ENCODE data around the gene HMMR. TPM values are rescaled to one million over a fixed set of nuclear protein-coding genes. Genes with fewer than 3 reads are reported as not detected.

The HMMR gene
- total RNA-seq, 1 donor from 2014 or later = 225 TPM

- TF ChIP-seq CTCF (IDR thresholded peaks at IDR 0.05) = no peak
- no peak for TF ChIP-seq EZH2 (IDR thresholded peaks at IDR 0.05)
- no peak for TF ChIP-seq EZH2phosphoT487 (IDR thresholded peaks at IDR 0.05)
- H3K4me3 Mint-ChIP-seq = peak overlapping the region; percentile 92
- H3K36me3 ChIP-seq = no peaks in the 10 kb centered on the region
- peaks cover 42% of the 10 kb centered on the region for H3K4me1 ChIP-seq
- peaks cover 33% of the 10 kb centered on the region for H3F3A ChIP-seq (ENCODE audit: low read depth)
- H3K9ac ChIP-seq = peak overlapping the region; percentile 61
- DNase-seq (ENCODE audit: low spot score) = no peak
- H3K27me3 Mint-ChIP-seq (ENCODE audit: insufficient read depth, low read depth) = peaks cover 2% of the 10 kb centered on the region
- no peaks in the 10 kb centered on the region for H3K9me3 ChIP-seq (ENCODE audit: low read depth)
- H3K4me2 ChIP-seq = peak overlapping the region; percentile 94
- peak overlapping the region; percentile 93 for H3K27ac ChIP-seq
- H3K27me3 ChIP-seq = no peaks in the 10 kb centered on the region
- H2AFZ ChIP-seq (replicated peaks) = peak overlapping the region; percentile 57
- H4K20me1 ChIP-seq (ENCODE audit: low read depth) = peaks cover 43% of the 10 kb centered on the region
- H3K36me3 Mint-ChIP-seq = peaks cover 9% of the 10 kb centered on the region
- peaks cover 61% of the 10 kb centered on the region for H3K79me2 ChIP-seq (ENCODE audit: low read depth)
- no peaks in the 10 kb centered on the region for H3K9me3 Mint-ChIP-seq
- peak overlapping the region; percentile 90 for H3K4me3 ChIP-seq
- H3K4me1 Mint-ChIP-seq = peaks cover 40% of the 10 kb centered on the region
- H3K27ac Mint-ChIP-seq = peak overlapping the region; percentile 100
Measured at GRCh38 chr5:163505049-163505367, 44.6 kb downstream of the HMMR start.

- H3K9me3 ChIP-seq (ENCODE audit: low read depth) = no peaks in the 10 kb centered on the region
- peaks cover 46% of the 10 kb centered on the region for H4K20me1 ChIP-seq (ENCODE audit: low read depth)
- no peaks in the 10 kb centered on the region for H3K36me3 ChIP-seq
- H3K4me1 Mint-ChIP-seq = peaks cover 40% of the 10 kb centered on the region
- peak within 1 kb of the TSS; percentile 57 for H2AFZ ChIP-seq (replicated peaks)
- peaks cover 2% of the 10 kb centered on the region for H3K27me3 Mint-ChIP-seq (ENCODE audit: insufficient read depth, low read depth)
- peaks cover 9% of the 10 kb centered on the region for H3K36me3 Mint-ChIP-seq
- peak within 1 kb of the TSS; percentile 94 for H3K4me2 ChIP-seq
- peak within 1 kb of the TSS; percentile 92 for H3K4me3 Mint-ChIP-seq
- peak; percentile 98 for DNase-seq (ENCODE audit: low spot score)
- H3K27ac ChIP-seq = peak within 1 kb of the TSS; percentile 93
- TF ChIP-seq CTCF (IDR thresholded peaks at IDR 0.05) (peak; percentile 66), EZH2phosphoT487 (IDR thresholded peaks at IDR 0.05) (no peak)
- H3K79me2 ChIP-seq (ENCODE audit: low read depth) = peaks cover 66% of the 10 kb centered on the region
- no peaks in the 10 kb centered on the region for H3K27me3 ChIP-seq
- peaks cover 33% of the 10 kb centered on the region for H3F3A ChIP-seq (ENCODE audit: low read depth)
- peaks cover 42% of the 10 kb centered on the region for H3K4me1 ChIP-seq
- peak within 1 kb of the TSS; percentile 100 for H3K27ac Mint-ChIP-seq
- peak within 1 kb of the TSS; percentile 90 for H3K4me3 ChIP-seq
- peak within 1 kb of the TSS; percentile 69 for H3K9ac ChIP-seq
- no peaks in the 10 kb centered on the region for H3K9me3 Mint-ChIP-seq
Measured at GRCh38 chr5:163505368-163506094, 45.1 kb downstream of the HMMR start, which contains the start of gene MAT2B. Gene MAT2B (plus strand): TSS chr5:163505619. CDS start chr5:163505687, 68 bp downstream.

GRCh38 chr5:163506095-163506457 is 45.6 kb downstream of the HMMR start:
- peak overlapping the region; percentile 92 for H3K4me3 Mint-ChIP-seq
- H2AFZ ChIP-seq (replicated peaks) = no peak overlapping the region
- peak overlapping the region; percentile 94 for H3K4me2 ChIP-seq
- peak overlapping the region; percentile 70 for H3K27ac Mint-ChIP-seq
- DNase-seq (ENCODE audit: low spot score) = no peak
- H3K27ac ChIP-seq = peak overlapping the region; percentile 93
- no peaks in the 10 kb centered on the region for H3K36me3 ChIP-seq
- H3K36me3 Mint-ChIP-seq = peaks cover 11% of the 10 kb centered on the region
- H3K9me3 Mint-ChIP-seq = no peaks in the 10 kb centered on the region
- H3K9ac ChIP-seq = peak overlapping the region; percentile 69
- peak overlapping the region; percentile 90 for H3K4me3 ChIP-seq
- H4K20me1 ChIP-seq (ENCODE audit: low read depth) = peaks cover 50% of the 10 kb centered on the region
- peaks cover 40% of the 10 kb centered on the region for H3K4me1 Mint-ChIP-seq
- H3K79me2 ChIP-seq (ENCODE audit: low read depth) = peaks cover 72% of the 10 kb centered on the region
- peaks cover 2% of the 10 kb centered on the region for H3K27me3 Mint-ChIP-seq (ENCODE audit: insufficient read depth, low read depth)
- peaks cover 42% of the 10 kb centered on the region for H3K4me1 ChIP-seq
- TF ChIP-seq EZH2phosphoT487 (IDR thresholded peaks at IDR 0.05) (no peak), EZH2 (IDR thresholded peaks at IDR 0.05) (no peak), CTCF (IDR thresholded peaks at IDR 0.05) (no peak)
- H3F3A ChIP-seq (ENCODE audit: low read depth) = peaks cover 33% of the 10 kb centered on the region
- H3K9me3 ChIP-seq (ENCODE audit: low read depth) = no peaks in the 10 kb centered on the region
- H3K27me3 ChIP-seq = no peaks in the 10 kb centered on the region

Data from neural progenitor cell (in vitro differentiated cells).